Measurements from ENCODE around the gene B4GALNT3.

GRCh38 chr12:452667-453210, 7.0 kb upstream of the B4GALNT3 start:
- peak in 4 of 6 experiments; percentile 6 to 52 (median 24) for TF ChIP-seq CTCF (IDR thresholded peaks at IDR 0.05)
- TF ChIP-seq POLR2A (IDR thresholded peaks at IDR 0.05): no peak
